ENCODE results near the gene ERICH6. TPM values are rescaled to one million over a fixed set of nuclear protein-coding genes. Genes with fewer than 3 reads are reported as not detected.

The ERICH6 gene
- 0.04 TPM for polyA plus RNA-seq (2013, experiment 1 of 2)
- polyA plus RNA-seq (2013, experiment 2 of 2) = 0.03 TPM

DNA sequence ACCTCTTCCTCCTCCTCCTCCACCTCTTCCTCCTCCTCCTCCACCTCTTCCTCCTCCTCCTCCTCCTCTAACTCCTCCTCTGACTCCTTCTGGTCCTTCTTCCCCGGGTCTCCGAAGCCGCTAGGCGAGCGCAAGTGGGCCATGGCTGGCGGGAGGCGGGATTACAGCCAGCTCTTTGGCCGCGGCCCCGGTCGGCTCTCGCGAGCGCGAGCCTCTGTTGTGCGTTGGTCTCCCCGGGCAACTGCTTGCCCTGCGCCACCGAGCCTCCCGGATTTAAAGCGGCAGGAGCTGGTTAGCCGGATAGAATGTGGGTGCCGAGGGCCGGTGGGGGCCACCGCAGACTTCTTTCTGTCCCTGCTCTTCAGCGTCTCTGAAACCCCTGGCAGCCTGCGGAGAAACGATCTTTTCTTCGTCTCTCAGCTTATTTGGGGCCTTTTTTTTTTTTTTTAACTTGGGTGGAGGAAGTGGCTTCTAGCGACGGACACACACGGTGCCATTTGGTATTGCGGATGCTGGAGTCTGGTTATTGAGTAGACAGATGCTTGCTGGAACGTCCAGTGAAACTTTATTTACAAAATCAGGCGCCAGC, at the start of gene ERICH6:
TSS of gene ERICH6 (minus strand) at position 165 of the 589 bp plus-strand sequence. CDS start at position 143, 22 bp downstream.
- DNase-seq = peak; percentile 93
- Histone ChIP-seq H3K23ac (ENCODE audit: low read length in 2 of 2) (no peak within 1 kb of the TSS), H3K18ac (ENCODE audit: low read depth in 1 of 2, low read length in 2 of 2) (peak within 1 kb of the TSS; percentile 75 to 81), H2AFZ (ENCODE audit: low read depth, low read length) (no peak within 1 kb of the TSS), H3K36me3 (ENCODE audit: control insufficient read depth in 1 of 2, insufficient read depth in 2 of 2, low read depth in 1 of 2, low read length in 2 of 2) (peaks cover 3 to 12% of the 10 kb centered on the region in 2 experiments), H2AK5ac (ENCODE audit: low read length, severe bottlenecking) (no peak within 1 kb of the TSS), H3K4me3 (ENCODE audit: insufficient read depth in 1 of 2, low read depth in 1 of 2, low read length in 2 of 2) (peak within 1 kb of the TSS; percentile 71 to 93), H3K27me3 (ENCODE audit: control insufficient read depth in 1 of 2, insufficient read depth in 1 of 2, low read length in 2 of 2) (no peaks in the 10 kb centered on the region), H3K4me1 (ENCODE audit: control insufficient read depth, insufficient read depth, low read depth, low read length) (peaks cover 8% of the 10 kb centered on the region), H3K9me3 (ENCODE audit: control insufficient read depth, low read length) (no peaks in the 10 kb centered on the region), H3K9ac (ENCODE audit: low read length) (peak within 1 kb of the TSS; percentile 100), H2BK12ac (ENCODE audit: low read length in 2 of 2) (peak within 1 kb of the TSS; percentile 21 to 77), H3K4me2 (ENCODE audit: low read length, poor library complexity, severe bottlenecking) (peak within 1 kb of the TSS; percentile 93), H2BK5ac (ENCODE audit: low read depth, low read length, poor library complexity, severe bottlenecking) (peak within 1 kb of the TSS; percentile 8), H2BK15ac (ENCODE audit: low read depth, poor library complexity, severe bottlenecking) (no peak within 1 kb of the TSS), H2BK120ac (ENCODE audit: low read depth, low read length) (peak within 1 kb of the TSS; percentile 34), H3K79me1 (replicated peaks; ENCODE audit: low read length, poor library complexity, severe bottlenecking) (peaks cover 6% of the 10 kb centered on the region), H4K8ac (ENCODE audit: low read length) (peak within 1 kb of the TSS; percentile 99), H3K14ac (ENCODE audit: low read length in 2 of 2) (no peak within 1 kb of the TSS), H3K4ac (ENCODE audit: low read depth in 1 of 2, low read length in 2 of 2) (peak within 1 kb of the TSS; percentile 30 to 70), H4K91ac (ENCODE audit: low read length) (peak within 1 kb of the TSS; percentile 95), H3K27ac (ENCODE audit: low read length, poor library complexity, severe bottlenecking) (peak within 1 kb of the TSS; percentile 72)
- under 1% methylated on average over 32 of the region's 35 CpGs for WGBS

DNA sequence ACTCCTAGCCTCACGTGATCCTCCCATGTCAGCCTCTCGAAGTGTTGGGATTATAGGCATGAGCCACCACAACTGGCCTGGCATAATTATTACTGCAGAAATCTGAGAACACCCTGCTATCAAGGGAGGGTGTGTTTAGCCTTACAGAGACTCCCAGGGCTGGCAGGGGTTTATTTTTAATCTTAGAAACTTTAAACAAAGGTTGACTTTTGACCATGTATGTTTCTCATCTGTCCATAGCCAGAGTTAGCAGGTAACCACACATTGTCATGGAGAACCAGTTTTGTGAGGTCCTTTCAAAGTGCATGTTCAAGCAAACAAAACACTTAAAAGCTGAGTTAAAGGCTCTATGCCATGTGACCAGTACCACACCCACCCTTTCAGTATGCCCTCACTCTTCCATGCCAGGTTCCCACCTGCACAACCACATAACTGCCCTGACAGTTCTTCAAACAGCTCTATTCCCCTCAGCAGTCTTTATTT, 48.1 kb upstream of the ERICH6 start:
- Histone ChIP-seq H4K91ac (ENCODE audit: low read length) (no peak overlapping the region), H3K27ac (ENCODE audit: low read length, poor library complexity, severe bottlenecking) (no peak overlapping the region), H3K9me3 (ENCODE audit: control insufficient read depth, low read length) (no peaks in the 10 kb centered on the region), H2BK120ac (ENCODE audit: low read depth, low read length) (no peak overlapping the region), H2AFZ (ENCODE audit: low read depth, low read length) (no peak overlapping the region), H2BK5ac (ENCODE audit: low read depth, low read length, poor library complexity, severe bottlenecking) (no peak overlapping the region), H3K9ac (ENCODE audit: low read length) (no peak overlapping the region), H3K18ac (ENCODE audit: low read depth in 1 of 2, low read length in 2 of 2) (no peak overlapping the region), H3K4me3 (ENCODE audit: insufficient read depth in 1 of 2, low read depth in 1 of 2, low read length in 2 of 2) (no peak overlapping the region), H2AK5ac (ENCODE audit: low read length, severe bottlenecking) (no peak overlapping the region), H3K4me2 (ENCODE audit: low read length, poor library complexity, severe bottlenecking) (no peak overlapping the region), H3K79me1 (replicated peaks; ENCODE audit: low read length, poor library complexity, severe bottlenecking) (peaks cover 24% of the 10 kb centered on the region), H2BK15ac (ENCODE audit: low read depth, poor library complexity, severe bottlenecking) (no peak overlapping the region), H3K4ac (ENCODE audit: low read depth in 1 of 2, low read length in 2 of 2) (no peak overlapping the region), H4K8ac (ENCODE audit: low read length) (no peak overlapping the region), H3K14ac (ENCODE audit: low read length in 2 of 2) (no peak overlapping the region), H3K27me3 (ENCODE audit: control insufficient read depth in 1 of 2, insufficient read depth in 1 of 2, low read length in 2 of 2) (no peaks in the 10 kb centered on the region), H3K36me3 (ENCODE audit: control insufficient read depth in 1 of 2, insufficient read depth in 2 of 2, low read depth in 1 of 2, low read length in 2 of 2) (peaks cover 6 to 11% of the 10 kb centered on the region in 2 experiments), H3K4me1 (ENCODE audit: control insufficient read depth, insufficient read depth, low read depth, low read length) (peaks cover 5% of the 10 kb centered on the region), H2BK12ac (ENCODE audit: low read length in 2 of 2) (no peak overlapping the region), H3K23ac (ENCODE audit: low read length in 2 of 2) (no peak overlapping the region)
- no peak for DNase-seq
- 100% methylated on average over 2 of the region's 2 CpGs for WGBS

GRCh38 chr3:150749255-150749654, 45.5 kb upstream of the ERICH6 start:
- Histone ChIP-seq H2BK120ac (ENCODE audit: low read depth, low read length) (no peak overlapping the region), H3K14ac (ENCODE audit: low read length in 2 of 2) (no peak overlapping the region), H2BK12ac (ENCODE audit: low read length in 2 of 2) (no peak overlapping the region), H2BK15ac (ENCODE audit: low read depth, poor library complexity, severe bottlenecking) (no peak overlapping the region), H4K8ac (ENCODE audit: low read length) (no peak overlapping the region), H2BK5ac (ENCODE audit: low read depth, low read length, poor library complexity, severe bottlenecking) (no peak overlapping the region), H3K23ac (ENCODE audit: low read length in 2 of 2) (no peak overlapping the region), H3K4me1 (ENCODE audit: control insufficient read depth, insufficient read depth, low read depth, low read length) (peaks cover 9% of the 10 kb centered on the region), H2AFZ (ENCODE audit: low read depth, low read length) (no peak overlapping the region), H3K27me3 (ENCODE audit: control insufficient read depth in 1 of 2, insufficient read depth in 1 of 2, low read length in 2 of 2) (no peaks in the 10 kb centered on the region), H3K4me2 (ENCODE audit: low read length, poor library complexity, severe bottlenecking) (no peak overlapping the region), H3K9me3 (ENCODE audit: control insufficient read depth, low read length) (no peaks in the 10 kb centered on the region), H2AK5ac (ENCODE audit: low read length, severe bottlenecking) (no peak overlapping the region), H3K27ac (ENCODE audit: low read length, poor library complexity, severe bottlenecking) (no peak overlapping the region), H4K91ac (ENCODE audit: low read length) (no peak overlapping the region), H3K4ac (ENCODE audit: low read depth in 1 of 2, low read length in 2 of 2) (no peak overlapping the region), H3K18ac (ENCODE audit: low read depth in 1 of 2, low read length in 2 of 2) (no peak overlapping the region), H3K36me3 (ENCODE audit: control insufficient read depth in 1 of 2, insufficient read depth in 2 of 2, low read depth in 1 of 2, low read length in 2 of 2) (peaks cover 10 to 11% of the 10 kb centered on the region in 2 experiments), H3K79me1 (replicated peaks; ENCODE audit: low read length, poor library complexity, severe bottlenecking) (peaks cover 23% of the 10 kb centered on the region), H3K4me3 (ENCODE audit: insufficient read depth in 1 of 2, low read depth in 1 of 2, low read length in 2 of 2) (no peak overlapping the region), H3K9ac (ENCODE audit: low read length) (no peak overlapping the region)
- no peak for DNase-seq
- WGBS = 87% methylated on average over 6 of the region's 6 CpGs

GRCh38 chr3:150748684-150749047, 44.9 kb upstream of the ERICH6 start:
- Histone ChIP-seq H3K27me3 (ENCODE audit: control insufficient read depth in 1 of 2, insufficient read depth in 1 of 2, low read length in 2 of 2) (no peaks in the 10 kb centered on the region), H3K9ac (ENCODE audit: low read length) (no peak overlapping the region), H3K9me3 (ENCODE audit: control insufficient read depth, low read length) (no peaks in the 10 kb centered on the region), H2BK120ac (ENCODE audit: low read depth, low read length) (no peak overlapping the region), H2BK15ac (ENCODE audit: low read depth, poor library complexity, severe bottlenecking) (no peak overlapping the region), H3K14ac (ENCODE audit: low read length in 2 of 2) (no peak overlapping the region), H3K4me2 (ENCODE audit: low read length, poor library complexity, severe bottlenecking) (no peak overlapping the region), H3K36me3 (ENCODE audit: control insufficient read depth in 1 of 2, insufficient read depth in 2 of 2, low read depth in 1 of 2, low read length in 2 of 2) (peaks cover 10 to 11% of the 10 kb centered on the region in 2 experiments), H3K79me1 (replicated peaks; ENCODE audit: low read length, poor library complexity, severe bottlenecking) (peaks cover 23% of the 10 kb centered on the region), H4K8ac (ENCODE audit: low read length) (no peak overlapping the region), H2BK5ac (ENCODE audit: low read depth, low read length, poor library complexity, severe bottlenecking) (no peak overlapping the region), H3K27ac (ENCODE audit: low read length, poor library complexity, severe bottlenecking) (no peak overlapping the region), H2BK12ac (ENCODE audit: low read length in 2 of 2) (no peak overlapping the region), H3K18ac (ENCODE audit: low read depth in 1 of 2, low read length in 2 of 2) (no peak overlapping the region), H3K4me1 (ENCODE audit: control insufficient read depth, insufficient read depth, low read depth, low read length) (peaks cover 10% of the 10 kb centered on the region), H3K4ac (ENCODE audit: low read depth in 1 of 2, low read length in 2 of 2) (no peak overlapping the region), H2AFZ (ENCODE audit: low read depth, low read length) (no peak overlapping the region), H3K23ac (ENCODE audit: low read length in 2 of 2) (no peak overlapping the region), H2AK5ac (ENCODE audit: low read length, severe bottlenecking) (no peak overlapping the region), H4K91ac (ENCODE audit: low read length) (no peak overlapping the region), H3K4me3 (ENCODE audit: insufficient read depth in 1 of 2, low read depth in 1 of 2, low read length in 2 of 2) (no peak overlapping the region)
- DNase-seq = no peak
- no CpG with 5 or more reads among the region's 1 CpG for WGBS
